Subcutaneous adipose tissue (tissue), 4 donors: ENCODE data around the gene RASGRP4. TPM values are rescaled to one million over a fixed set of nuclear protein-coding genes. Genes with fewer than 3 reads are reported as not detected.

Experiments
- CTCF ChIP-seq: fragments of 450-650 bp; IDR thresholded peaks from one replicate; pipeline ENCODE4 v1.5.1; 2016; ENCODE audit warnings: low read depth, mild to moderate bottlenecking, control low read depth, antibody characterized with exemption, moderate library complexity
- total RNA-seq, 4 donors: library from RNA; depleted of rRNA; stranded (reverse); fragments of >200 nt; gene quantifications; one replicate each; pipeline ENCODE4 v1.1.0, GENCODE V29; 2016

The RASGRP4 gene
- total RNA-seq, 4 donors from 2014 or later: 5.5 to 13.1 (median 9.1) TPM

- no peak for TF ChIP-seq CTCF
Measured at GRCh38 chr19:38378866-38379265, 47.2 kb downstream of the RASGRP4 start.

- no peak for TF ChIP-seq CTCF
Measured at GRCh38 chr19:38377052-38377451, 49.0 kb downstream of the RASGRP4 start.

GRCh38 chr19:38376576-38376975 is 49.4 kb downstream of the RASGRP4 start:
- TF ChIP-seq CTCF: no peak

- TF ChIP-seq CTCF: no peak
Measured at GRCh38 chr19:38375748-38376147, 50.3 kb downstream of the RASGRP4 start.

GRCh38 chr19:38375098-38375493 is 50.9 kb downstream of the RASGRP4 start:
- no peak for TF ChIP-seq CTCF

- no peak for TF ChIP-seq CTCF
Measured at GRCh38 chr19:38374332-38375097, 51.5 kb downstream of the RASGRP4 start, which contains the start of gene PSMD8. TSS of gene PSMD8 (plus strand) at chr19:38374571. CDS start at chr19:38374602, 31 bp downstream.

GRCh38 chr19:38373907-38374331 is 52.1 kb downstream of the RASGRP4 start:
- no peak for TF ChIP-seq CTCF
